Spleen (tissue), 7 donors: ENCODE data around the gene COL4A1.

Source experiments
- POLR2A ChIP-seq, 3 donors: fragments of 450-650 bp; IDR thresholded peaks; one replicate each; pipeline ENCODE4 v1.5.1; 2017; ENCODE audit warnings: antibody characterized with exemption in 3 of 3, mild to moderate bottlenecking in 1 of 3
- TF ChIP-seq, protein P1 (sequence below), 11 experiments: fragments of 200-600 bp in 7 of 11; fragments of 450-650 bp in 4 of 11; sonication (generic) in 4 of 11; IDR thresholded peaks in 8 of 11; conservative IDR thresholded peaks in 3 of 11; 1 replicate in 7 of 11; 2 replicates in 4 of 11; pipeline versions ENCODE4 v1.4.0 to v1.8.0; 2016 to 2021; ENCODE audit warnings: antibody characterized with exemption in 11 of 11, inconsistent platforms in 4 of 11, mild to moderate bottlenecking in 1 of 11
- donor health status: DM: no; HTN: no; CAD: no; lungs with moderate emphysema.
- donor health status: DM: no; HTN: no; CAD: no.
- donor health status: DM: no; HTN: no; CAD: no.

DNA sequence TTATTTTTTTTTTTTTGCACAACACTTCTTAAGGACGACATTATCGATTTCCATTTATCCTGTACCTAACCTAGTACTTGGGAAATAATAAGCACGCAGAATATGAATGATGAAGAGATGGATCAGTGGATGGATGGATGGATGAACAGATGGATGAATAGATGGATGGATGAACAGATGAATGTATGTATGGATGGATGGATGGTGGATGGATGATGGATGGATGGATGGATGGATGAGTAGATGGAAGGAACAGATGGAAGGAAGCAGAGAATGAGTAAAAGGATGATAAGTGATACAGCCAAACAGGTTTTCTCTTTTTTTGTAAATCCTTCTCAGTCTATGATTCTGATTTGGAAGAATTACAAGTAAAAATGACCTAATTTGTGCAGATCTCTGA is 166.9 kb downstream of the COL4A1 start:
- TF ChIP-seq, protein P1, sequence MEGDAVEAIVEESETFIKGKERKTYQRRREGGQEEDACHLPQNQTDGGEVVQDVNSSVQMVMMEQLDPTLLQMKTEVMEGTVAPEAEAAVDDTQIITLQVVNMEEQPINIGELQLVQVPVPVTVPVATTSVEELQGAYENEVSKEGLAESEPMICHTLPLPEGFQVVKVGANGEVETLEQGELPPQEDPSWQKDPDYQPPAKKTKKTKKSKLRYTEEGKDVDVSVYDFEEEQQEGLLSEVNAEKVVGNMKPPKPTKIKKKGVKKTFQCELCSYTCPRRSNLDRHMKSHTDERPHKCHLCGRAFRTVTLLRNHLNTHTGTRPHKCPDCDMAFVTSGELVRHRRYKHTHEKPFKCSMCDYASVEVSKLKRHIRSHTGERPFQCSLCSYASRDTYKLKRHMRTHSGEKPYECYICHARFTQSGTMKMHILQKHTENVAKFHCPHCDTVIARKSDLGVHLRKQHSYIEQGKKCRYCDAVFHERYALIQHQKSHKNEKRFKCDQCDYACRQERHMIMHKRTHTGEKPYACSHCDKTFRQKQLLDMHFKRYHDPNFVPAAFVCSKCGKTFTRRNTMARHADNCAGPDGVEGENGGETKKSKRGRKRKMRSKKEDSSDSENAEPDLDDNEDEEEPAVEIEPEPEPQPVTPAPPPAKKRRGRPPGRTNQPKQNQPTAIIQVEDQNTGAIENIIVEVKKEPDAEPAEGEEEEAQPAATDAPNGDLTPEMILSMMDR (IDR thresholded peaks at IDR 0.05 in 8 of 11, conservative IDR thresholded peaks at IDR 0.05 in 3 of 11): no peak
- no peak for TF ChIP-seq POLR2A (IDR thresholded peaks at IDR 0.05)
